HG03469 (cell line): ENCODE data around the gene PDE3A.
"Not testable (repeated sequence)": the region's sequence is repeated elsewhere in the genome, so short reads cannot be mapped to it uniquely, and the experiment has no call there.

ENCODE experiments used
- ATAC-seq: cut with Tn5 transposase; IDR thresholded peaks from one replicate; pipeline ENCODE4 v1.9.1; 2021; ENCODE audit warnings: mild to moderate bottlenecking, moderate library complexity, moderate number of reproducible peaks; ENCODE audit not compliant: unreplicated experiment

The PDE3A gene

GRCh38 chr12:20596061-20596460 is 227.7 kb downstream of the PDE3A start:
- ATAC-seq, result no peak

- ATAC-seq, result no peak
These were observed 231.4 kb downstream of the PDE3A start for GRCh38 chr12:20599757-20600156.

GRCh38 chr12:20601668-20602280 is 233.4 kb downstream of the PDE3A start:
- no peak for ATAC-seq

GRCh38 chr12:20602641-20603391 is 234.5 kb downstream of the PDE3A start:
- ATAC-seq, result no peak

GRCh38 chr12:20604408-20605067 is 236.2 kb downstream of the PDE3A start:
- no peak for ATAC-seq

GRCh38 chr12:20615020-20615419 is 246.7 kb downstream of the PDE3A start:
- not testable (repeated sequence) for ATAC-seq

GRCh38 chr12:20616093-20616492 is 247.8 kb downstream of the PDE3A start:
- no peak for ATAC-seq

- no peak for ATAC-seq
These were observed 251.9 kb downstream of the PDE3A start for GRCh38 chr12:20620261-20620660.

GRCh38 chr12:20624718-20625117 is 256.4 kb downstream of the PDE3A start:
- ATAC-seq, result no peak

GRCh38 chr12:20625531-20625930 is 257.2 kb downstream of the PDE3A start:
- ATAC-seq, result no peak

GRCh38 chr12:20627001-20627588 is 258.8 kb downstream of the PDE3A start:
- no peak for ATAC-seq

- ATAC-seq, result no peak
These were observed 260.0 kb downstream of the PDE3A start for GRCh38 chr12:20628226-20628787.

GRCh38 chr12:20628999-20629398 is 260.7 kb downstream of the PDE3A start:
- ATAC-seq, result no peak

- no peak for ATAC-seq
These were observed 261.2 kb downstream of the PDE3A start for GRCh38 chr12:20629414-20630156.

- ATAC-seq, result no peak
These were observed 263.4 kb downstream of the PDE3A start for GRCh38 chr12:20631711-20632110.

- ATAC-seq, result no peak
These were observed 272.8 kb downstream of the PDE3A start for GRCh38 chr12:20641106-20641505.

- ATAC-seq, result no peak
These were observed 275.5 kb downstream of the PDE3A start for GRCh38 chr12:20643822-20644221.

- ATAC-seq, result no peak
These were observed 278.0 kb downstream of the PDE3A start for GRCh38 chr12:20646239-20646827.

- ATAC-seq, result no peak
These were observed 285.5 kb downstream of the PDE3A start for GRCh38 chr12:20653871-20654270.

GRCh38 chr12:20656600-20656999 is 288.3 kb downstream of the PDE3A start:
- no peak for ATAC-seq
